NCI-H128 (cell line): Measurements from ENCODE around the gene SNF8.

Experiments used
- DNase-seq: peaks from one replicate; lab custom pipeline; 2025; ENCODE audit not compliant: unreplicated experiment; lab: John Stamatoyannopoulos, UW

The SNF8 gene

GRCh38 chr17:48892940-48893645 lies 51.5 kb downstream of the SNF8 start:
- no peak for DNase-seq

- DNase-seq: no peak
Observed at GRCh38 chr17:48890086-48890485, 54.6 kb downstream of the SNF8 start.

GRCh38 chr17:48883171-48883570 lies 61.5 kb downstream of the SNF8 start:
- no peak for DNase-seq

- DNase-seq: no peak
Observed at GRCh38 chr17:48882272-48882671, 62.4 kb downstream of the SNF8 start.
